ENCODE data around the gene ARID1A.

ARID1A gene

DNA sequence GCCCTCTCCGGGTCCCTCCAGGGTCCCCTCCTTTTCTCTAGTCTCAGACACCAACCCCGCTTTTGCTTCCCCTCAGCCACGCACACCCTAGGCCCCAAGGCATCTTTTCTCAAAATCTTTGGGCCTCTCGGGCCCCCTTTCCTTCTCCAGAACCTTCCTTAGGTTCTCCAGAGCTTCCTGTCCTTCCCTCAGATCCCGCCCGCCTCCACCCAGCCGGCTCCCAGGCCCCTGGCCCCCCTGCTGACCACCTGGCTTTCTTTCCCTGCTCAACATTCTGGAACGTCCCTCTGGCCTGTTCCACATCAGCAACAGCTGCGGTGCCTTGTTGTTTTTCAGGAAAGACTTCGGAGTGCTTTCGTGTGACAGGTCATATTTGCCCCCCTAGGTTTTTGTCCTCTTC lies 131.8 kb downstream of the ARID1A start:
- no peak for DNase-seq (ENCODE audit: low read depth)

DNA sequence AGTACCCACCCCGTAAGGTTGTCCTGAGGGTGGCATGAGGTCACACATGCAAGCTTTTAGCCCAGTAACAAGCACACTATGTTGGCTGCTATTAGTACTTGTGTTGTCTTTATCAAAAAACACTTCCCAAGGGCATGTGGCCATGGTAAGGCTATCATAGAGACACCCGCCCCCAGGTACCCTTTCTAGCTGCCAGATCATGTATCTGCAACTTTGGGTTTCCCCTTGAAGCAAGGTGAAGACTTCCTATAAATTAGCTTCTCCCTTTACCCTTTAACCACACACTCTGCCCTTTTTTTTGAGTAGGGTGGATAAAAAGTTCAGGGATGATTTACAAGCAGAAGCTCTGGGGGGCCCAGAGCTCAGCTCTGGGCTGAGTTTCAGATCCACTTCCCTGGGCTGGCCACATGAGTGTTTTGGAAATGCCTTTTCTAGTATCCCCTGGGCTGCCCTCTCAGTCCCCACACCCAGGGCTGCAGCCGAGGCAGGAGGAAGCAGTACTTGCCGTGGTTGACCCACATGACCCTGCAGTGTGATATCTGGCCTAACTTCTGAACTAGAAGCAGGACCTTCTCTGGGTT lies 132.7 kb downstream of the ARID1A start:
- no peak for DNase-seq (ENCODE audit: low read depth)

DNA sequence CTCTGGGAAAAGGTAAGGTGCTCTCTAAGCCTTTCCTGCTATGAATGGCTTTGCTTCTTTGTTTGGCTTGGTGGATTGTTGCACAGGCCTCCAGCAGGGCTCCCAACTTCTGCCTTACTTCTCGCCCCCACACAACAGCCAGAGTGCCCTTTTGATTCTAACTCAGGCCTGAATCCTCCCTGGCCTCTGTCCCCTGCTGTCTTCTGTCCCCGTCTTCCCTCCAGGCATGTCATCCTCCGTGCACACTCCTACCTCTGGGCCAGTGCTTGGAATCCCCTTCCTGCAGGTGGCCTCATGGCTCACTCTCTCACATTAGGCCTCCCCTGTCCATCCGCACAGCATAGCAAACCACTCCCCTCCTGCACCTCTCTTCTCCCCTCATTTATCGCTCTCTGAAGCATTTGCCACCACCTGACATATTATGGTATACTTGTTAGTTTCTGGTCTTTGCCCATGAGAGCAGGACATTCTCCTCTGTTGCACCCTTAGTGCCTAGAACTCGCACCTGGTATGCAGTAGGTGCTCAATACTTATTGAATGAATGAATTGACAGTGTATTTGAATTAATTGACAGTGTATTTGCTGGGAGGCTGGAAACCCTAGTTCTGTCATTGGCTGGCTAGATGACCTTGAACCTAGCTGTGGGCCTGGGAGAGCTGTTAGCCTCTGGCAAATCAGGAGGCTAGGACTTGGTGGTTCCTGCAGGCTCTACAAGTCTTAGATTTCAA lies 133.5 kb downstream of the ARID1A start:
- no peak for DNase-seq (ENCODE audit: low read depth)

DNA sequence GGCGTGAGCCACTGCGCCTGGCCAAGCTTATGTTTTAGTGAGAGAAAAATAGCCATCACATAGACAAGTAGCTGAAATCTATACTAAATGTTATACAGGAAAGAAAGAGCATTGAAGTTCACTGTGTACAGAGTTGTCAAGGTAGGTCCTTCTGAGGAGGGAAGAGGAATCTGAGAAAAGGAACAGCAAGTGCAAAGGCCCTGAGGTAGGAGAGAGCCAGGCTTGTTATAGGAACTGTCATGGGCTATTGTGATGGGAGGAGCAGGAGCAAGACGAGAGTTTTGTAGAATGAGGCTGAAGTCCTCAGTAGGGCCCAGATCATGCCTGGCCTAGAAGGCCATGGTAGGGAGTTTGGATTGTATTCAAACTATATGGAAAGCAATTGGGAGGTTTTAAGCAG lies 135.2 kb downstream of the ARID1A start:
- DNase-seq (ENCODE audit: low read depth), result no peak
